GM21717 (cell line): Measurements from ENCODE around the gene IGF2R.
"Not testable (repeated sequence)": the region's sequence is repeated elsewhere in the genome, so short reads cannot be mapped to it uniquely, and the experiment has no call there.

ENCODE experiments used
- ATAC-seq: cut with Tn5 transposase; IDR thresholded peaks from one replicate; pipeline ENCODE4 v1.9.1; 2021; ENCODE audit warnings: mild to moderate bottlenecking, moderate library complexity; ENCODE audit not compliant: unreplicated experiment

IGF2R gene

GRCh38 chr6:159952289-159953005 lies 16.4 kb upstream of the IGF2R start:
- no peak for ATAC-seq

GRCh38 chr6:159953091-159953601 lies 15.7 kb upstream of the IGF2R start:
- no peak for ATAC-seq

- ATAC-seq: no peak
These were observed 12.9 kb upstream of the IGF2R start for GRCh38 chr6:159955945-159956361.

GRCh38 chr6:159957071-159957673 lies 11.7 kb upstream of the IGF2R start:
- no peak for ATAC-seq

- peak; percentile 65 for ATAC-seq
These were observed 9.5 kb upstream of the IGF2R start for GRCh38 chr6:159959165-159959975.

GRCh38 chr6:159959976-159960384 lies 8.9 kb upstream of the IGF2R start:
- no peak for ATAC-seq

- no peak for ATAC-seq
These were observed 8.4 kb upstream of the IGF2R start for GRCh38 chr6:159960485-159960884.

- no peak for ATAC-seq
These were observed 7.4 kb upstream of the IGF2R start for GRCh38 chr6:159961528-159961927.

- no peak for ATAC-seq
These were observed 5.8 kb upstream of the IGF2R start for GRCh38 chr6:159963111-159963510.

- ATAC-seq: no peak
These were observed 4.8 kb upstream of the IGF2R start for GRCh38 chr6:159964046-159964445.

GRCh38 chr6:159966339-159966738 lies 2.5 kb upstream of the IGF2R start:
- ATAC-seq: no peak

GRCh38 chr6:159966981-159967380 lies 1.9 kb upstream of the IGF2R start:
- ATAC-seq: no peak

- ATAC-seq: not testable (repeated sequence)
These were observed 1.3 kb upstream of the IGF2R start for GRCh38 chr6:159967621-159968020.

GRCh38 chr6:159969204-159969912 lies 476 bp downstream of the IGF2R start:
- peak; percentile 20 for ATAC-seq

GRCh38 chr6:159969921-159970320 lies 1.0 kb downstream of the IGF2R start:
- peak; percentile 27 for ATAC-seq

GRCh38 chr6:159970659-159971063 lies 1.8 kb downstream of the IGF2R start:
- ATAC-seq: no peak

- ATAC-seq: no peak
These were observed 2.7 kb downstream of the IGF2R start for GRCh38 chr6:159971341-159972178.

- ATAC-seq: no peak
These were observed 3.8 kb downstream of the IGF2R start for GRCh38 chr6:159972506-159973268.

- no peak for ATAC-seq
These were observed 4.5 kb downstream of the IGF2R start for GRCh38 chr6:159973406-159973805.
